Smooth muscle cell (in vitro differentiated cells): ENCODE measurements around the gene ENPP3. TPM values are rescaled to one million over a fixed set of nuclear protein-coding genes. Genes with fewer than 3 reads are reported as not detected.

Experiments
- DNase-seq: peaks from one replicate; lab custom pipeline; 2025; ENCODE audit not compliant: unreplicated experiment; lab: John Stamatoyannopoulos, UW
- H2AFZ ChIP-seq: fragments of 200-600 bp; sonication (generic); 2 replicates; pipeline ENCODE4 v1.6.0; 2016; ENCODE audit warnings: antibody characterized with exemption, low read depth, mild to moderate bottlenecking
- H3F3A ChIP-seq: fragments of 200-600 bp; sonication (generic); 2 replicates; pipeline ENCODE4 v1.6.0; 2017; ENCODE audit warnings: antibody characterized with exemption, low read depth
- H3K27ac ChIP-seq: fragments of 200-600 bp; sonication (generic); 2 replicates; pipeline ENCODE4 v1.5.1; 2016; ENCODE audit warnings: low read depth, mild to moderate bottlenecking
- H3K27me3 ChIP-seq: fragments of 200-600 bp; sonication (generic); 2 replicates; pipeline ENCODE4 v1.6.1; 2016; ENCODE audit warnings: low read depth, mild to moderate bottlenecking
- H3K36me3 ChIP-seq: fragments of 200-600 bp; sonication (generic); 2 replicates; pipeline ENCODE4 v1.5.1; 2016; ENCODE audit warnings: low read depth
- H3K4me1 ChIP-seq: fragments of 200-600 bp; sonication (generic); 2 replicates; pipeline ENCODE4 v1.5.1; 2016; ENCODE audit warnings: low read depth
- H3K4me2 ChIP-seq: fragments of 200-600 bp; sonication (generic); 2 replicates; pipeline ENCODE4 v1.6.0; 2016; ENCODE audit warnings: mild to moderate bottlenecking
- H3K4me3 ChIP-seq: fragments of 200-600 bp; sonication (generic); 2 replicates; pipeline ENCODE4 v1.5.1; 2016; ENCODE audit warnings: mild to moderate bottlenecking
- H3K79me2 ChIP-seq: fragments of 200-600 bp; sonication (generic); 2 replicates; pipeline ENCODE4 v1.6.0; 2016; ENCODE audit warnings: low read depth, mild to moderate bottlenecking
- H3K9ac ChIP-seq: fragments of 200-600 bp; sonication (generic); 2 replicates; pipeline ENCODE4 v1.6.0; 2016; ENCODE audit warnings: low read depth
- H3K9me3 ChIP-seq: fragments of 200-600 bp; sonication (generic); replicated peaks from 2 replicates; pipeline ENCODE4 v1.5.1; 2016; ENCODE audit warnings: low read depth
- H4K20me1 ChIP-seq: fragments of 200-600 bp; sonication (generic); 2 replicates; pipeline ENCODE4 v1.6.0; 2016; ENCODE audit warnings: low read depth
- CTCF ChIP-seq: fragments of 200-600 bp; sonication (generic); IDR thresholded peaks from 2 replicates; pipeline ENCODE4 v1.5.1; 2017; ENCODE audit warnings: borderline replicate concordance, mild to moderate bottlenecking, antibody characterized with exemption; ENCODE audit not compliant: insufficient read depth, poor library complexity, severe bottlenecking
- WGBS: methylation state at CpG from one replicate; pipeline ENCODE4 v1.1.7; 2016; ENCODE audit warnings: low lambda C conversion rate; 5-methylcytosine and 5-hydroxymethylcytosine counted together
- polyA plus RNA-seq: library from polyadenylated mRNA; unstranded; fragments of >200 nt; fragmentation: Nextera tagmentation; extraction: Ambion mirVana; gene quantifications from 2 replicates; pipeline ENCODE4 v1.2.1, GENCODE V29; 2016
- total RNA-seq: library from RNA; depleted of rRNA; stranded (reverse); fragments of >200 nt; gene quantifications from 2 replicates; pipeline ENCODE4 v1.2.3, GENCODE V29; 2014

Gene ENPP3
- total and polyA plus RNA-seq, 2 experiments from 2014 or later: 0.16 to 0.18 TPM

- H3K9me3 ChIP-seq: no peaks in the 10 kb centered on the region
- no peaks in the 10 kb centered on the region for H3K79me2 ChIP-seq
- no peaks in the 10 kb centered on the region for H3K27me3 ChIP-seq
- DNase-seq: no peak
- 89% methylated on average over 11 of the region's 11 CpGs for WGBS
- H3F3A ChIP-seq: no peaks in the 10 kb centered on the region
- no peak overlapping the region for H3K27ac ChIP-seq
- no peak for TF ChIP-seq CTCF
- H3K4me2 ChIP-seq: no peak overlapping the region
- H3K4me3 ChIP-seq: no peak overlapping the region
- H3K36me3 ChIP-seq: no peaks in the 10 kb centered on the region
- no peak overlapping the region for H3K9ac ChIP-seq
- H4K20me1 ChIP-seq: no peaks in the 10 kb centered on the region
- no peaks in the 10 kb centered on the region for H3K4me1 ChIP-seq
- no peak overlapping the region for H2AFZ ChIP-seq
Measured at GRCh38 chr6:131635384-131636340, 1.4 kb upstream of the ENPP3 start.

- Histone ChIP-seq H3K4me1 (no peaks in the 10 kb centered on the region), H3F3A (no peaks in the 10 kb centered on the region), H3K9ac (no peak overlapping the region), H3K79me2 (no peaks in the 10 kb centered on the region), H3K9me3 (no peaks in the 10 kb centered on the region), H2AFZ (no peak overlapping the region), H3K27me3 (no peaks in the 10 kb centered on the region), H3K4me3 (no peak overlapping the region), H4K20me1 (no peaks in the 10 kb centered on the region), H3K36me3 (no peaks in the 10 kb centered on the region), H3K27ac (no peak overlapping the region), H3K4me2 (no peak overlapping the region)
- 86% methylated on average over 2 of the region's 2 CpGs for WGBS
- DNase-seq: no peak
- no peak for TF ChIP-seq CTCF
Measured at GRCh38 chr6:131638013-131638412, 911 bp downstream of the ENPP3 start.

GRCh38 chr6:131640100-131640499 is 3.0 kb downstream of the ENPP3 start:
- Histone ChIP-seq H3K27ac (no peak overlapping the region), H3K9me3 (no peaks in the 10 kb centered on the region), H3K9ac (no peak overlapping the region), H3K27me3 (no peaks in the 10 kb centered on the region), H3K79me2 (no peaks in the 10 kb centered on the region), H2AFZ (no peak overlapping the region), H3F3A (no peaks in the 10 kb centered on the region), H3K36me3 (no peaks in the 10 kb centered on the region), H3K4me1 (no peaks in the 10 kb centered on the region), H3K4me3 (no peak overlapping the region), H3K4me2 (no peak overlapping the region), H4K20me1 (no peaks in the 10 kb centered on the region)
- 64% methylated on average over 2 of the region's 2 CpGs for WGBS
- no peak for TF ChIP-seq CTCF
- no peak for DNase-seq

- TF ChIP-seq CTCF: no peak
- no peak overlapping the region for H3K27ac ChIP-seq
- H3K9me3 ChIP-seq: no peaks in the 10 kb centered on the region
- H4K20me1 ChIP-seq: no peaks in the 10 kb centered on the region
- WGBS: 91% methylated on average over 3 of the region's 3 CpGs
- no peaks in the 10 kb centered on the region for H3K27me3 ChIP-seq
- H3K9ac ChIP-seq: no peak overlapping the region
- H2AFZ ChIP-seq: no peak overlapping the region
- H3K79me2 ChIP-seq: no peaks in the 10 kb centered on the region
- no peaks in the 10 kb centered on the region for H3K4me1 ChIP-seq
- no peak overlapping the region for H3K4me2 ChIP-seq
- no peaks in the 10 kb centered on the region for H3K36me3 ChIP-seq
- H3K4me3 ChIP-seq: no peak overlapping the region
- DNase-seq: no peak
- no peaks in the 10 kb centered on the region for H3F3A ChIP-seq
Measured at GRCh38 chr6:131640576-131640975, 3.5 kb downstream of the ENPP3 start.
